IPS DF 6.9 (cell line): Measurements from ENCODE around the gene RAB11FIP5.

Source experiments
- DNase-seq: peaks from one replicate; pipeline ENCODE4 v3.0.0-alpha.2; 2013; ENCODE audit warnings: low read depth, low spot score
- H3K27ac ChIP-seq: one replicate; pipeline ENCODE4 v1.5.1; 2013; ENCODE audit warnings: low read length, control low read depth
- H3K27me3 ChIP-seq: 2 replicates; pipeline ENCODE4 v1.6.1; 2013; ENCODE audit warnings: mild to moderate bottlenecking, low read length; ENCODE audit not compliant: control insufficient read depth, insufficient read depth
- H3K36me3 ChIP-seq: 2 replicates; pipeline ENCODE4 v1.6.1; 2013; ENCODE audit warnings: low read length; ENCODE audit not compliant: control insufficient read depth, insufficient read depth
- H3K4me1 ChIP-seq: 2 replicates; pipeline ENCODE4 v1.6.1; 2013; ENCODE audit warnings: low read length; ENCODE audit not compliant: control insufficient read depth, insufficient read depth
- H3K4me3 ChIP-seq: 2 replicates; pipeline ENCODE4 v1.5.1; 2013; ENCODE audit warnings: mild to moderate bottlenecking, low read length
- H3K9me3 ChIP-seq: 2 replicates; pipeline ENCODE4 v1.6.1; 2013; ENCODE audit warnings: low read length, inconsistent platforms; ENCODE audit not compliant: control insufficient read depth, insufficient read depth
- WGBS: extraction: QIAGEN DNeasy Blood & Tissue Kit; methylation state at CpG from one replicate; pipeline ENCODE4 v1.1.7; 2013; ENCODE audit warnings: mixed read lengths, missing lambda C conversion rate; ENCODE audit not compliant: insufficient read length, insufficient coverage; 5-methylcytosine and 5-hydroxymethylcytosine counted together

Gene RAB11FIP5

DNA sequence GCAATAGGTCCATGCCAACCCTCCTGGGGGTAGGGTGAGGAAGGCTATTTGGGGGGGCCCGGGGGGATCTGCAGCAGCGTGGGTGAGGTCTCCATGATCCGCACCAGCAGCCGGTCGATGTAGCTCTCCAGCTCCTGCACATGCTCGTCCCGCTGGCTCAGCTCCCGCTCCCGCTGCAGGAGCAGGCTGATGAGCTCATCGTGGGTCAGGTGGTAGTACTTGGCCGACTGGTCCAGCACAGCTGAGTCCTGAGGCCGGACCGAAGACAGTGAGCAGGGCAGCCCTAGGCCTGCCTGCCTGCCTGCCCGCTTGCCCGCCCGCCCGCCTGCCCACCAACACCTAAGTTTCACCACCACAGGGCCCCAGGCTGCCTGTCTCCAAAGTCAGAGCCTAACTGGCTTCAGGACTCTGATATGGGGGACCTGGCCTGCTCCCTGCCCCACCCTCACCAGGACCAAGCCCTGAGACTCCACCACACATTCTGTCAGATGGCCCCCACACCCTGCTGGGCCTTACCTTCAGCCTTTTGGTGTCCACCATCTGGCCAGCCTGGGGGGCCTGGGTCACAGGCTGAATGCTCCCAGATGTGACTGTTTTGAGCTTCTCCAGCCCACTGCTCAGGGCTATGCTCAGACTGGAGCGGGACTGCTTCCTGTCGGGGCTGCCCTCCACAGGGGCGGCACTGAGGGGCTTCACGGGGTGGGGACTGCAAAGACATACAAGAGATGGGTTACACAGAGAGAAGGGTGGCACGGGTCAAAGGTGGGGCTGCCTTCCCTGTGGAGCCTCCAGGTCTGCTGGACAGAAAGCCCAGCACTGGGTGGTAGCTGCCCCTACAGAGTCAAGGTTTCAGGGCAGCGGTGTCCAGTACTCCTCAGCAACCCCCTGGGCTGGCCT, 37.0 kb downstream of the RAB11FIP5 start:
- DNase-seq = no peak
- Histone ChIP-seq H3K4me3 (no peak overlapping the region), H3K27me3 (no peaks in the 10 kb centered on the region), H3K36me3 (no peaks in the 10 kb centered on the region), H3K27ac (no peak overlapping the region), H3K9me3 (no peaks in the 10 kb centered on the region), H3K4me1 (peaks cover 2% of the 10 kb centered on the region; the same call in 1 of the 2 replicates)
- no CpG with 5 or more reads among the region's 23 CpGs for WGBS

DNA sequence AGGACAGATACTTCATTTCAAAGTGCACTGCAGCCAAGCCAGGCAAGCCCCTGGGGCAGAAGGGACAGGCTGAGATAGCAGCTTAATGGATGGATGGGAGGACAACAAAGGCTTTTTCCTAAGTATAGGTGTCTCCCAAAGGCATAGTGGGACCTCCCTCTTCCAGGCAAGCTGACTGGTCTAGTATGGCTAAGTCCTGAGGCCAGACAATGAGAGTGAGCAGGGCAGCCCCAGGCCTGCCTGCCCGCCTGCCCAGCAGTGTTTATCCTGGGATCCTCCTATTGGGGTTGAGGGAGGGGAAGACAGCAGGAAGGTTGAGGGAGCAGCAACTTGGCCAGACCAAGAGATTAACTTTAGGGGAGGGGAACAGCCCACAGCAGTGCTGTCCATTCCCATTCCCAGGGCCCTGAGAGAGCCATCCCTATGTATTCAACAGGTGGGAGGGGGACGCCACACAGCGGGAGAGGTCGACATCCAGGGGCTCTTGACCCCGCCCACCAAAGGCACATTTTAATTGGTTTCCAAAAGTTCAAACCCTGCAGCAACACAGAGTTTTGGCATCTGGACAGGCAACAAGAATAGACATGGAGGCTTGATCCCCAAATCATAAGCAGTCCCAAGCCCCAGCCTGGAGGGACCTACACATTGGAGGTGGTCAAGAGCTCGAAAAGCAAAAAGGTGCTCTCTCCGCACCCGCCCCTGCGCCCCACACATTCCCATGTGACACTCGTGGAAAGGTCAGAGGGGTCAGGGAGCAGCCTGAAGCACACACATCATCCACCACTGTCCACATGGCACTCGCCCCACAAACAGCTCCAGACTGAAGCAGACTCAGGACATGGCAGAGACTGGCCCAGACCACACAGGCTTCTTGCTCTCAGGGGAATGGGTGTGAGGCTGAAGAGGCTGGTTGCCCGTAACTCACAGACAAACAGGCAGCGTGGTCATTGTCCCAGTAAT, 38.4 kb downstream of the RAB11FIP5 start:
- H3K4me3 ChIP-seq = no peak overlapping the region
- no CpG with 5 or more reads among the region's 13 CpGs for WGBS
- no peaks in the 10 kb centered on the region for H3K27me3 ChIP-seq
- no peaks in the 10 kb centered on the region for H3K9me3 ChIP-seq
- H3K4me1 ChIP-seq = peaks cover 2% of the 10 kb centered on the region; the same call in 1 of the 2 replicates
- H3K27ac ChIP-seq = no peak overlapping the region
- no peaks in the 10 kb centered on the region for H3K36me3 ChIP-seq
- DNase-seq = no peak

- no peak for DNase-seq
- H3K27me3 ChIP-seq = no peaks in the 10 kb centered on the region
- H3K27ac ChIP-seq = no peak overlapping the region
- H3K36me3 ChIP-seq = no peaks in the 10 kb centered on the region
- H3K4me1 ChIP-seq = peaks cover 2% of the 10 kb centered on the region; the same call in 1 of the 2 replicates
- no peak overlapping the region for H3K4me3 ChIP-seq
- no CpG with 5 or more reads among the region's 1 CpG for WGBS
- H3K9me3 ChIP-seq = no peaks in the 10 kb centered on the region
Measured at GRCh38 chr2:73072416-73072815, 40.3 kb downstream of the RAB11FIP5 start.

GRCh38 chr2:73072129-73072395, 40.7 kb downstream of the RAB11FIP5 start:
- no peak overlapping the region for H3K27ac ChIP-seq
- no peak for DNase-seq
- H3K4me3 ChIP-seq = peak overlapping the region; percentile 92; the same call in 1 of the 2 replicates
- H3K27me3 ChIP-seq = no peaks in the 10 kb centered on the region
- H3K4me1 ChIP-seq = peaks cover 2% of the 10 kb centered on the region; the same call in 1 of the 2 replicates
- H3K36me3 ChIP-seq = no peaks in the 10 kb centered on the region
- no CpG with 5 or more reads among the region's 11 CpGs for WGBS
- no peaks in the 10 kb centered on the region for H3K9me3 ChIP-seq

DNA sequence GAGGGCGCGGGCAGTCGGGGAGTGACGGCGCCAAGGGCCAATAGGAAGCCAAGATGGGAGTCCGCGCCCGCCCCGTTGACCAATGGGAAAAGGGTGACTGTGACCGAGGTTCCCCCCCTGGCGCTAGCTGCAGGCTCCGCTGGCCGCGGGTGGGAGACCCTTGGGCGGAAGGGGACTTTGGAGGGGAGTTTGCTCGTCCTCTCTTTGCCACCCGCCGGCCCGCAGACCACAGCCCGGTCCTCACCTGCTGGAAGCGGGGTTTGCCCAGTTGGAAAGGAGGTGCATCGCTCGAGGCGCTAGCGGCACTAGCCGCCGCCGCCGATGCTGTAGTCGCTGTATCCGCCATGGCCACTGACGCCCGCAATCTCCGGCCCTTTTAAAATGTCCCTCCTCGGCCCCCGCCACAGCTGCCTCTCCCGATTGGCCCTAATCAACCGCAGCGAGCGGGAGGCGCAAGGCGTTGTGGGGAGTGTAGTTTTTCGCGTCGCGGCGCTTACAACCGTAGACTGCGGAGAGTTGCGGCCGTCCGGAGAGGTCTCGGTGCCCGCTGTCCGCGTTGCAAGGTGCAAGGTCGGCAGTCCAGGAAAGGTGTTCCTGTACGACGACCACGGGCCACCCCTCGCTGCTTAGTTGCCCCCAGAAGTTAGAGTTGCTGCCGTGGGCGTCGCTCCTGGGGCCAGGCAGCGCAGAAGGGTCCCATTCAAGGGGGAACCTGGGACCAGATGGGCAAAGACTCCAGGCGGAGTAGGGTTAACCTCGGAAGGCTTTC, 41.2 kb downstream of the RAB11FIP5 start, which contains the start of gene SFXN5:
TSS of gene SFXN5 (minus strand) at position 353 of the 769 bp plus-strand sequence. CDS start at position 346, 7 bp downstream.
- WGBS = no CpG with 5 or more reads among the region's 67 CpGs

DNA sequence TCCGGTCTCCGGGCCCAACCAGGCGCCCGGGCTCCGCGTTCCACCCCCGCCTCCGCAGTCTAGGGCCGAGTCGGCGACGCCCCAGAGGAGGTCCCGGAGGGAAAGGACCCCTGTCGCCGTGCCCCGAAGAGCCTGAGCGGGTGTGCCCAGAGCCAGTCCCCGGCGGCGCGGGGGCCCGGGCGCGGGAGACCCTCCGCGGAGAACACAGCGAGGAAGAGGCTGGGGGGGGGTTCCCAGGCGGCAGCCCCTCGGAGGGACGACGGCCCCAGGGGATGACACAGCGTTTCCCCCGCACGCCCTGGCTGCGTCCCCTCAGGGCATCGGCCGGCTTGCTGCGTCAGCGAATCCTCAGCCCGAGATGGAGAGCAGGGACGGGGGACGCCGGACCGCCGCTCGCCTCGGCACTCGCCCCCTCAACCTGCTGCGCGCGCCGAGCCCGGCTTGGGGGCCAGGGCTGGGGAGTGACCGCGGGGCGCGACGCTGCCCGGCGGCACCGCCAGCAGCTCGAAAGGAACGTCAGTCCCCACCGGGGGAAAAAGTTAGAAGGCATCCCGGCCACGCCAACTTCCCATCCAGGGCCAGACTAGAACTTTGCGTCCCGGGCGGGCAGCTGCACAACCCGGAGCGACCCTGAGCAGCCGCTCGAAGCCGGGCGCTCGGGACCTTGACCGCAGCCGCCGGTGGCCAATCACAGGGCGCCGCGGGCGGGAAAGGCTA, 41.9 kb downstream of the RAB11FIP5 start:
- H3K4me1 ChIP-seq = peaks cover 2% of the 10 kb centered on the region; the same call in 1 of the 2 replicates
- peak overlapping the region; percentile 92 for H3K4me3 ChIP-seq
- WGBS = no CpG with 5 or more reads among the region's 83 CpGs
- H3K9me3 ChIP-seq = no peaks in the 10 kb centered on the region
- no peak for DNase-seq
- H3K27me3 ChIP-seq = no peaks in the 10 kb centered on the region
- no peak overlapping the region for H3K27ac ChIP-seq
- H3K36me3 ChIP-seq = no peaks in the 10 kb centered on the region

More for the DNA sequence above, 41.2 kb downstream of the RAB11FIP5 start, which contains the start of gene SFXN5:
- H3K4me3 ChIP-seq = peak within 1 kb of the TSS; percentile 92
- peaks cover 2% of the 10 kb centered on the region; the same call in 1 of the 2 replicates for H3K4me1 ChIP-seq
- DNase-seq = peak; percentile 91
- no peaks in the 10 kb centered on the region for H3K27me3 ChIP-seq
- no peaks in the 10 kb centered on the region for H3K9me3 ChIP-seq
- H3K27ac ChIP-seq = no peak within 1 kb of the TSS
- no peaks in the 10 kb centered on the region for H3K36me3 ChIP-seq

DNA sequence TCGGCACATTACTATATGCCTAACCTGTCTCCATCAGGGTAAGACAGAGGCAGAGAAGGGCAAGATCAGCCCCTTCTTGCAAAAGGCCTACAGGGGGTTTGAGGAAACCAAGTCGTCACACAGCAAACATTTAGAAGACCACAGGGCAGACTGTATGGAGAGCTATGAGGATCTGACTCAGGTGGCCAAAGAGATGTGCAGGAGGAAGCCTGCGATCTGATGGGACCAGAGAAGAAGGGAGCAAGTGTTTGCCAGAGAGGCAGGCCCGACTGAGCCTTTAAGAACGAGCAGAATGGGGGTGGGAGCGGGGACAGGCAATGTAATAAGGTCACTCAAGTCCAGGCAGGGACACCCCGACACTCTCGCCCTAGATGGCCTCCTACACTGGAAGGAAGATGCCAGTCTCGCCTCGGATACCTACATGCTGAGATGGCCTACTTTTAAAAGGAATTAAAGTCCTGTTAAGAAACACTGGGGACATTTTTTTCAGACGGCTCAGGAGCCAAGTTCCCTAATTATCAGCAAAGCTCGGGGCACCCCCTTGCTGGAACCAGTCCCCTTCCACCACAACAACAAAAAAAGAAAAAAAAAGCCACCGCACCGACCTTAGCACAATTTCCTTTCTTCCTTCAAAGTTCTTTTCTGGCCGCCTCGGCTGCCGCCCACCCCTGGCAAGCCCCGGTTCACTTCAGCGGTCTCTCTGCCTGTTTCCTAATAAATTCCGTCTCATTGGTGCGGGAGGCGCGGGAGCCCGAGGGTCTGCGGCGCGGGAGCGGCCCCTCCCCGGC, 42.7 kb downstream of the RAB11FIP5 start:
- Histone ChIP-seq H3K27ac (no peak overlapping the region), H3K4me1 (peaks cover 2% of the 10 kb centered on the region; the same call in 1 of the 2 replicates), H3K9me3 (no peaks in the 10 kb centered on the region), H3K4me3 (peak overlapping the region; percentile 92; the same call in 1 of the 2 replicates), H3K36me3 (no peaks in the 10 kb centered on the region), H3K27me3 (no peaks in the 10 kb centered on the region)
- WGBS = no CpG with 5 or more reads among the region's 29 CpGs
- DNase-seq = no peak

DNA sequence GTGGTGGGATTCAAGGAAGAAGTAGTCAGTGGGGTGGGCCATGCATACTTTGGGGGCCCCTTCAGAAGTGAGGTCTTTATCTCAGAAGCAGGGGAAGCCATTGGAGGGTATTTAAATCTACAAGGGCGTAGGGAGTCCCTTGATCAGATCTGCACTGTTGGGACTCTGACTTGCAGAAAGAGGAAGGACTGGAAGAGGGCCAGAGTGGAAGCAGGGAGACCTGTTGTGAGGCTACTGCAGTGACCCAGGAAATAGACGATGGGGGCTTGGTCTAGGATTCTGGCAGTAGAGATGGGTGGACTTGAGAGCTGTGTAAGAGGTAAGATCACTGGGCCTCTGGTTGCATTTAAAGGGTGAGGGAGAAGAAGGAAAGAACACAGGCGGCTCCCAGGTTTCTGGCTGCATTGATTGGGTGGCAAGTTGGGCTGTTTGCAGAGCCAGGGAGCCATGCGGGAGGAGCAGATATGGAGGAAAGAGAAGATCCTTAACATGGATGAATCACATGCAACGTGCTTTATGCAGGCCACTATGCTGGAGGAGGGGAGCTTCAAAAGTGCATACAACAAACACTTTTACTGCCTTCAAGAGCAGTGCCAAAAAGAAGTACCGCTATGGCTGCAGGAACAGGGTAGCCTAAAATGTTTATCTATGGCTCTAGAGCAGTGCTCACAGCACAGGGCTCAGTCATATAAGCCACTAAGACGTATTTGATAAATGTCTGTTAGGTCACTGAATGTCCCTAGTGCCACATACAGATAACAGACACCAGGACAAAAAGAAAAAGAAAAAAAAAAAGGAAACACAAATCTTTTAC, 43.5 kb downstream of the RAB11FIP5 start:
- WGBS = no CpG with 5 or more reads among the region's 7 CpGs
- Histone ChIP-seq H3K4me1 (peaks cover 2% of the 10 kb centered on the region; the same call in 1 of the 2 replicates), H3K27me3 (no peaks in the 10 kb centered on the region), H3K36me3 (no peaks in the 10 kb centered on the region), H3K27ac (no peak overlapping the region), H3K9me3 (no peaks in the 10 kb centered on the region), H3K4me3 (no peak overlapping the region)
- no peak for DNase-seq
